HFFc6 (cell line): ENCODE measurements around the gene KREMEN2. TPM values are rescaled to one million over a fixed set of nuclear protein-coding genes. Genes with fewer than 3 reads are reported as not detected.

Experiments
- DNase-seq: peaks from one replicate; pipeline ENCODE4 v3.0.0-alpha.2; 2018
- H3K27ac Mint-ChIP-seq: 2 replicates; pipeline ENCODE4 v1.8.0; 2020; ENCODE audit warnings: mild to moderate bottlenecking, mixed read lengths
- H3K27me3 Mint-ChIP-seq: 2 replicates; pipeline ENCODE4 v1.8.0; 2021; ENCODE audit warnings: mild to moderate bottlenecking, moderate library complexity, mixed read lengths; ENCODE audit not compliant: insufficient read depth
- H3K36me3 Mint-ChIP-seq: 2 replicates; pipeline ENCODE4 v1.8.0; 2021; ENCODE audit warnings: low read depth, mixed read lengths
- H3K4me1 Mint-ChIP-seq: 2 replicates; pipeline ENCODE4 v1.8.0; 2020; ENCODE audit warnings: low read depth, mixed read lengths
- H3K4me3 Mint-ChIP-seq: 2 replicates; pipeline ENCODE4 v1.8.0; 2020; ENCODE audit warnings: mild to moderate bottlenecking, moderate library complexity, mixed read lengths
- H3K9me3 Mint-ChIP-seq: 2 replicates; pipeline ENCODE4 v1.8.0; 2020; ENCODE audit warnings: mild to moderate bottlenecking, mixed read lengths
- CTCF ChIP-seq: fragments of 200-600 bp; sonication (generic); IDR thresholded peaks from 2 replicates; pipeline ENCODE4 v1.5.0; 2021; ENCODE audit warnings: antibody characterized with exemption, mild to moderate bottlenecking
- total RNA-seq, 6 experiments: library from RNA; stranded (reverse); fragmentation: NEBNext Ultra II Directional; extraction: Animal tissue kit (Norgen Biotek cat#: 25700); gene quantifications; 2 replicates in 1 of 6; 3 replicates in 5 of 6; pipeline ENCODE4 v1.2.3, GENCODE V29; 2021

The KREMEN2 gene
- total RNA-seq, 6 experiments from 2014 or later, result not detected

GRCh38 chr16:2996298-2996697 lies 32.2 kb downstream of the KREMEN2 start:
- peaks cover 18% of the 10 kb centered on the region for H3K27me3 Mint-ChIP-seq
- TF ChIP-seq CTCF, result no peak
- no peaks in the 10 kb centered on the region for H3K36me3 Mint-ChIP-seq
- no peak overlapping the region for H3K4me3 Mint-ChIP-seq
- H3K27ac Mint-ChIP-seq, result no peak overlapping the region
- H3K4me1 Mint-ChIP-seq, result no peaks in the 10 kb centered on the region
- no peaks in the 10 kb centered on the region for H3K9me3 Mint-ChIP-seq
- no peak for DNase-seq

- H3K9me3 Mint-ChIP-seq, result no peaks in the 10 kb centered on the region
Measured at GRCh38 chr16:2999929-3000328, 35.9 kb downstream of the KREMEN2 start.

GRCh38 chr16:3000540-3000939 lies 36.5 kb downstream of the KREMEN2 start:
- no peak for TF ChIP-seq CTCF

More at GRCh38 chr16:2999929-3000328, 35.9 kb downstream of the KREMEN2 start:
- TF ChIP-seq CTCF, result no peak
- H3K4me1 Mint-ChIP-seq, result no peaks in the 10 kb centered on the region
- no peak overlapping the region for H3K4me3 Mint-ChIP-seq
- H3K27me3 Mint-ChIP-seq, result peaks cover 14% of the 10 kb centered on the region
- no peaks in the 10 kb centered on the region for H3K36me3 Mint-ChIP-seq
- H3K27ac Mint-ChIP-seq, result no peak overlapping the region
- no peak for DNase-seq

GRCh38 chr16:3001316-3001715 lies 37.2 kb downstream of the KREMEN2 start:
- no peak overlapping the region for H3K4me3 Mint-ChIP-seq
- H3K27ac Mint-ChIP-seq, result no peak overlapping the region
- 0 out of 2 replicates have a peak, but pooled peaks have one; percentile 8 for TF ChIP-seq CTCF
- H3K9me3 Mint-ChIP-seq, result no peaks in the 10 kb centered on the region
- peaks cover 12% of the 10 kb centered on the region for H3K27me3 Mint-ChIP-seq
- H3K4me1 Mint-ChIP-seq, result no peaks in the 10 kb centered on the region
- DNase-seq, result no peak
- H3K36me3 Mint-ChIP-seq, result no peaks in the 10 kb centered on the region

More at GRCh38 chr16:3000540-3000939, 36.5 kb downstream of the KREMEN2 start:
- DNase-seq, result no peak
- H3K4me3 Mint-ChIP-seq, result no peak overlapping the region
- H3K9me3 Mint-ChIP-seq, result no peaks in the 10 kb centered on the region
- H3K27me3 Mint-ChIP-seq, result peaks cover 12% of the 10 kb centered on the region
- H3K36me3 Mint-ChIP-seq, result no peaks in the 10 kb centered on the region
- no peaks in the 10 kb centered on the region for H3K4me1 Mint-ChIP-seq
- H3K27ac Mint-ChIP-seq, result no peak overlapping the region

GRCh38 chr16:3003582-3004270 lies 39.7 kb downstream of the KREMEN2 start:
- peak; percentile 70 for TF ChIP-seq CTCF
- Mint-ChIP-seq H3K36me3 (no peaks in the 10 kb centered on the region), H3K4me1 (peaks cover 5% of the 10 kb centered on the region; the same call in 1 of the 2 replicates), H3K9me3 (no peaks in the 10 kb centered on the region), H3K4me3 (no peak overlapping the region), H3K27me3 (peaks cover 5% of the 10 kb centered on the region; the same call in 1 of the 2 replicates), H3K27ac (no peak overlapping the region)
- DNase-seq, result peak; percentile 98
